ENCODE data around the gene MGMT.

MGMT gene

DNA sequence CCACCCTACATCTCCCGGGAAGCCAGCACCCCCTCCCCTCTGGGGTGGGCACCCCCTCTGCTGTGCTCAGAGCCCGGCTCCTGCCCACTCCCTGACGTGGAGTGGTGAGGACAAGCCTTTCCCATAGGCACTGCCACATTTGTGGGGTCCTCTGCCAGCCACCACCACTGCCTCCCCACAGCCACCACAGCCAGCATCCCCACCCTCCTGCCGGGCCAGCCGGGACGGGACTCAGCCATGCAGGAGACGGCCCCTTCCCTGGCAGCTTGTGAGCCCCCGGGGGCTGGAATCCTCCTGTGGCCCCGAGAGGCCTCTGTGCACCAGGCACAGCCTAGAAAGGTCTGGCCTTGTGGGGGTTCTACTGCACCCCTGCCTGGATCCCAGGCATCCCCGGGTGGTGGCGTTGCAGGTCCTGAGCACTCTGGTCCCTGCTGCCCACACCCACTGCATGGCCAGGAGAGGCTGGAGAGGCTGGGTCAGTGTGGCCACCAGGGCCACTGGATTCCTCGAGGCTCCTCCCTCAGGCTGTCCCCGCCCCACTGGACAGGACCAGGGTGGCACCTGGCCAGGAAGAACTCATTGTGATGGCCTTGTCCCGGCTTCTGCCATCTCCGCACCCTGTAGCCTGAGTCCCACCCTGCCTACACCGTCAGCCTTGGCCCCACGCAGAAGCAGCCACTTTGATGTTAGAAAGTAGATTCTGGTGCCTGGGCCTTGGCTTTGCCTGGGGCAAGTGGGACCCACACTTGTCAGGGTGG is 349.0 kb downstream of the MGMT start:
- no peak for DNase-seq

DNA sequence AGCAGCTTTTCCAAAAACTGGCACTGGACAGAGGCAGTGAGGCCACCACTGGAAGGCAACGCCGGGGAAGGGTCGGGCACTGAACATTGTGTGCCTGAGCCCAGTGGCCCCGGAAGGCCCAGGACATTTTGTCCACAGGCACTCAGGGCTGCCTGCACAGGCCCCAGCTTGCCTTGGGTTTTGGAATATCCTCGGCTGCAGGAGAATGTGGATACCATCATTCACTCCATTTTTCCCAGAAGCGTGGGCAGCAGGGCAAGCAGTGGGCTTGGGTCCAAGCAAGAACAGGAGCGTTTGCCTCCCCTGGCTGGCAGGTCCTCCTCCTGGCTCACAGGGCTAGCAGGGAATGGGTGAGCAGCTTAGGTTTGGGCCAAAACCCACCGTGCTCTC is 349.6 kb downstream of the MGMT start:
- no peak for DNase-seq

Measured in stimulated activated CD4-positive, alpha-beta T cell treated with anti-CD3 and anti-CD28 coated beads, Interleukin-4, amount 100 ng/mL, for 1 hour (primary cell).